Esophagus (tissue), 2 donors: ENCODE results near the gene MBL2. TPM values are rescaled to one million over a fixed set of nuclear protein-coding genes. Genes with fewer than 3 reads are reported as not detected.

Experiments used
- H3K27ac ChIP-seq, 2 donors: one replicate each; pipeline ENCODE4 v1.5.1; 2013; ENCODE audit warnings: low read depth in 2 of 2, mild to moderate bottlenecking in 2 of 2, inconsistent platforms in 1 of 2, low read length in 1 of 2, moderate library complexity in 1 of 2
- H3K27me3 ChIP-seq, 2 donors: one replicate each; pipeline ENCODE4 v1.6.1; 2013; ENCODE audit warnings: low read length in 2 of 2, control low read depth in 1 of 2, mild to moderate bottlenecking in 1 of 2; ENCODE audit not compliant: insufficient read depth in 2 of 2, control insufficient read depth in 1 of 2
- H3K36me3 ChIP-seq, 2 donors: one replicate each; pipeline ENCODE4 v1.6.1; 2013; ENCODE audit warnings: low read length in 1 of 2; ENCODE audit not compliant: control insufficient read depth in 2 of 2, insufficient read depth in 2 of 2
- H3K4me1 ChIP-seq, 2 donors: one replicate each; pipeline ENCODE4 v1.6.1; 2013; ENCODE audit warnings: low read length in 1 of 2; ENCODE audit not compliant: control insufficient read depth in 2 of 2, insufficient read depth in 2 of 2
- H3K4me3 ChIP-seq, 2 donors: one replicate each; pipeline ENCODE4 v1.5.1; 2013; ENCODE audit warnings: low read length in 2 of 2, mild to moderate bottlenecking in 2 of 2, low read depth in 1 of 2, moderate library complexity in 1 of 2
- H3K9me3 ChIP-seq, 2 donors: one replicate each; pipeline ENCODE4 v1.6.1; 2013; ENCODE audit warnings: mild to moderate bottlenecking in 2 of 2, low read depth in 1 of 2, low read length in 1 of 2, moderate library complexity in 1 of 2; ENCODE audit not compliant: control insufficient read depth in 2 of 2, insufficient read depth in 1 of 2
- WGBS, 2 donors: extraction: QIAGEN DNeasy Blood & Tissue Kit; methylation state at CpG; one replicate each; pipeline ENCODE4 v1.1.7; 2013; 5-methylcytosine and 5-hydroxymethylcytosine counted together
- polyA plus RNA-seq, 2 donors: library from polyadenylated mRNA; stranded (reverse); fragments of 200-250 nt; gene quantifications; one replicate each; pipeline ENCODE4 v1.2.3, GENCODE V29; 2013
- donor health status: healthy with polysubstance abuse.
- donor health status: Bipolar disorder and iron deficiency.

The MBL2 gene
- polyA plus RNA-seq, 2 donors = not detected

GRCh38 chr10:52756966-52757365 is 15.6 kb downstream of the MBL2 start:
- no peaks in the 10 kb centered on the region for H3K4me1 ChIP-seq
- WGBS, 2 donors = 62 to 69% methylated on average over 4 of the region's 4 CpGs
- no peaks in the 10 kb centered on the region for H3K27me3 ChIP-seq
- no peaks in the 10 kb centered on the region for H3K36me3 ChIP-seq
- no peaks in the 10 kb centered on the region for H3K9me3 ChIP-seq
- no peak overlapping the region for H3K27ac ChIP-seq
- no peak overlapping the region for H3K4me3 ChIP-seq

- 91 to 95% methylated on average over 4 of the region's 4 CpGs for WGBS, 2 donors
- Histone ChIP-seq H3K4me3 (no peak overlapping the region), H3K4me1 (no peaks in the 10 kb centered on the region), H3K36me3 (no peaks in the 10 kb centered on the region), H3K9me3 (no peaks in the 10 kb centered on the region), H3K27ac (no peak overlapping the region), H3K27me3 (no peaks in the 10 kb centered on the region)
Measured at GRCh38 chr10:52756295-52756694, 16.3 kb downstream of the MBL2 start.

- no peaks in the 10 kb centered on the region for H3K4me1 ChIP-seq
- 76 to 82% methylated on average over 5 of the region's 5 CpGs for WGBS, 2 donors
- no peaks in the 10 kb centered on the region for H3K9me3 ChIP-seq
- H3K27me3 ChIP-seq = no peaks in the 10 kb centered on the region
- H3K36me3 ChIP-seq = no peaks in the 10 kb centered on the region
- H3K4me3 ChIP-seq = no peak overlapping the region
- no peak overlapping the region for H3K27ac ChIP-seq
Measured at GRCh38 chr10:52755297-52756062, 17.1 kb downstream of the MBL2 start.

- Histone ChIP-seq H3K27ac (no peak overlapping the region), H3K36me3 (no peaks in the 10 kb centered on the region), H3K9me3 (no peaks in the 10 kb centered on the region), H3K4me1 (no peaks in the 10 kb centered on the region), H3K27me3 (no peaks in the 10 kb centered on the region), H3K4me3 (no peak overlapping the region)
- WGBS, 2 donors = 80 to 81% methylated on average over 3 of the region's 3 CpGs
Measured at GRCh38 chr10:52752801-52753445, 19.7 kb downstream of the MBL2 start.

- 68 to 75% methylated on average over 1 of the region's 1 CpG for WGBS, 2 donors
- Histone ChIP-seq H3K36me3 (no peaks in the 10 kb centered on the region), H3K4me1 (no peaks in the 10 kb centered on the region), H3K4me3 (no peak overlapping the region), H3K27ac (no peak overlapping the region), H3K27me3 (no peaks in the 10 kb centered on the region), H3K9me3 (no peaks in the 10 kb centered on the region)
Measured at GRCh38 chr10:52752261-52752660, 20.3 kb downstream of the MBL2 start.

GRCh38 chr10:52751337-52751736 is 21.2 kb downstream of the MBL2 start:
- Histone ChIP-seq H3K36me3 (no peaks in the 10 kb centered on the region), H3K9me3 (no peaks in the 10 kb centered on the region), H3K4me1 (no peaks in the 10 kb centered on the region), H3K27ac (no peak overlapping the region), H3K27me3 (no peaks in the 10 kb centered on the region), H3K4me3 (no peak overlapping the region)
- 81 to 90% methylated on average over 2 of the region's 2 CpGs for WGBS, 2 donors

- WGBS, 2 donors = 56 to 63% methylated on average over 1 of the region's 1 CpG
- Histone ChIP-seq H3K4me1 (no peaks in the 10 kb centered on the region), H3K36me3 (no peaks in the 10 kb centered on the region), H3K27ac (no peak overlapping the region), H3K27me3 (no peaks in the 10 kb centered on the region), H3K4me3 (no peak overlapping the region), H3K9me3 (no peaks in the 10 kb centered on the region)
Measured at GRCh38 chr10:52750629-52751028, 22.0 kb downstream of the MBL2 start.

- H3K4me3 ChIP-seq = no peak overlapping the region
- no peaks in the 10 kb centered on the region for H3K27me3 ChIP-seq
- H3K4me1 ChIP-seq = no peaks in the 10 kb centered on the region
- no peaks in the 10 kb centered on the region for H3K9me3 ChIP-seq
- no peak overlapping the region for H3K27ac ChIP-seq
- no peaks in the 10 kb centered on the region for H3K36me3 ChIP-seq
- WGBS, 2 donors = 84 to 89% methylated on average over 4 of the region's 4 CpGs
Measured at GRCh38 chr10:52747694-52748093, 24.9 kb downstream of the MBL2 start.

- Histone ChIP-seq H3K9me3 (peaks cover 0 to 3% of the 10 kb centered on the region in 2 donors), H3K36me3 (no peaks in the 10 kb centered on the region), H3K4me1 (no peaks in the 10 kb centered on the region), H3K27ac (no peak overlapping the region), H3K27me3 (no peaks in the 10 kb centered on the region), H3K4me3 (no peak overlapping the region)
- WGBS, 2 donors = 67 to 81% methylated on average over 5 of the region's 5 CpGs
Measured at GRCh38 chr10:52746169-52746568, 26.4 kb downstream of the MBL2 start.
